ENCODE measurements around the gene PLB1.

DNA sequence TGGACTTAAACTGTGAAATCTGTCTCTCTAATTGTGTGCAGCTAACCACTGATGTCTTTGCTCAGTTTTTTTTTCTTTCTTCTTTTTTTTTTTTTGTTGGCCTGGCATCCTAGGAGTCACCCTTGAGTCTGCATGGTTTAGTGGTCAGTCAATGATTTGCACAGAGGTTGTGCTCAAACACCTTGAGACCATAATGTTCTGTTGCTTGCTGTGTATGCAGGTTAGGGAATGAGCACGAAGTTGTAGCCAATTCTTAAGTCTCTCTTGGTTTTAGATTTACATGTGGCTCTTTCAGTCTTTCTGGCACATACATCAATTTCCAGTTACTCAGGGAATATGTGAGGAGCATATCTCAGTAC is 16.7 kb downstream of the PLB1 start:
- TF ChIP-seq, protein P1, sequence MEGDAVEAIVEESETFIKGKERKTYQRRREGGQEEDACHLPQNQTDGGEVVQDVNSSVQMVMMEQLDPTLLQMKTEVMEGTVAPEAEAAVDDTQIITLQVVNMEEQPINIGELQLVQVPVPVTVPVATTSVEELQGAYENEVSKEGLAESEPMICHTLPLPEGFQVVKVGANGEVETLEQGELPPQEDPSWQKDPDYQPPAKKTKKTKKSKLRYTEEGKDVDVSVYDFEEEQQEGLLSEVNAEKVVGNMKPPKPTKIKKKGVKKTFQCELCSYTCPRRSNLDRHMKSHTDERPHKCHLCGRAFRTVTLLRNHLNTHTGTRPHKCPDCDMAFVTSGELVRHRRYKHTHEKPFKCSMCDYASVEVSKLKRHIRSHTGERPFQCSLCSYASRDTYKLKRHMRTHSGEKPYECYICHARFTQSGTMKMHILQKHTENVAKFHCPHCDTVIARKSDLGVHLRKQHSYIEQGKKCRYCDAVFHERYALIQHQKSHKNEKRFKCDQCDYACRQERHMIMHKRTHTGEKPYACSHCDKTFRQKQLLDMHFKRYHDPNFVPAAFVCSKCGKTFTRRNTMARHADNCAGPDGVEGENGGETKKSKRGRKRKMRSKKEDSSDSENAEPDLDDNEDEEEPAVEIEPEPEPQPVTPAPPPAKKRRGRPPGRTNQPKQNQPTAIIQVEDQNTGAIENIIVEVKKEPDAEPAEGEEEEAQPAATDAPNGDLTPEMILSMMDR (IDR thresholded peaks at IDR 0.05), result no peak
- no peak for TF ChIP-seq POLR2A (IDR thresholded peaks at IDR 0.05)

Data from esophagus squamous epithelium (tissue), 4 donors.